GM10266 (cell line): Measurements from ENCODE around the gene SLC2A13.

Experiments
- DNase-seq: peaks from one replicate; pipeline ENCODE4 v3.0.0; 2012; ENCODE audit errors: extremely low spot score
- TF ChIP-seq, protein P1 (sequence below): IDR thresholded peaks from 2 replicates; pipeline ENCODE4 v1.5.1; 2012; ENCODE audit warnings: mild to moderate bottlenecking, low read depth; ENCODE audit not compliant: control insufficient read depth, insufficient read depth; ENCODE audit errors: missing control alignments

SLC2A13 gene

GRCh38 chr12:39722504-39722903 is 383.4 kb downstream of the SLC2A13 start:
- TF ChIP-seq, protein P1, sequence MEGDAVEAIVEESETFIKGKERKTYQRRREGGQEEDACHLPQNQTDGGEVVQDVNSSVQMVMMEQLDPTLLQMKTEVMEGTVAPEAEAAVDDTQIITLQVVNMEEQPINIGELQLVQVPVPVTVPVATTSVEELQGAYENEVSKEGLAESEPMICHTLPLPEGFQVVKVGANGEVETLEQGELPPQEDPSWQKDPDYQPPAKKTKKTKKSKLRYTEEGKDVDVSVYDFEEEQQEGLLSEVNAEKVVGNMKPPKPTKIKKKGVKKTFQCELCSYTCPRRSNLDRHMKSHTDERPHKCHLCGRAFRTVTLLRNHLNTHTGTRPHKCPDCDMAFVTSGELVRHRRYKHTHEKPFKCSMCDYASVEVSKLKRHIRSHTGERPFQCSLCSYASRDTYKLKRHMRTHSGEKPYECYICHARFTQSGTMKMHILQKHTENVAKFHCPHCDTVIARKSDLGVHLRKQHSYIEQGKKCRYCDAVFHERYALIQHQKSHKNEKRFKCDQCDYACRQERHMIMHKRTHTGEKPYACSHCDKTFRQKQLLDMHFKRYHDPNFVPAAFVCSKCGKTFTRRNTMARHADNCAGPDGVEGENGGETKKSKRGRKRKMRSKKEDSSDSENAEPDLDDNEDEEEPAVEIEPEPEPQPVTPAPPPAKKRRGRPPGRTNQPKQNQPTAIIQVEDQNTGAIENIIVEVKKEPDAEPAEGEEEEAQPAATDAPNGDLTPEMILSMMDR, result no peak
- no peak for DNase-seq

GRCh38 chr12:39713552-39713951 is 392.3 kb downstream of the SLC2A13 start:
- TF ChIP-seq, protein P1, result no peak
- no peak for DNase-seq

- TF ChIP-seq, protein P1, result no peak
- DNase-seq, result no peak
These were observed 393.5 kb downstream of the SLC2A13 start for GRCh38 chr12:39712334-39712733.
